Activated CD4-positive, alpha-beta T cell treated with anti-CD3 and anti-CD28 coated beads, Interleukin-2, amount 50 U/mL, for 24 hours (primary cell): Measurements from ENCODE around the gene PTPRN2.

Experiments used
- DNase-seq, 2 donors: peaks; one replicate each; pipeline ENCODE4 v3.0.0-alpha.2; 2020; ENCODE audit warnings: low read depth in 1 of 2, low spot score in 1 of 2

The PTPRN2 gene

DNA sequence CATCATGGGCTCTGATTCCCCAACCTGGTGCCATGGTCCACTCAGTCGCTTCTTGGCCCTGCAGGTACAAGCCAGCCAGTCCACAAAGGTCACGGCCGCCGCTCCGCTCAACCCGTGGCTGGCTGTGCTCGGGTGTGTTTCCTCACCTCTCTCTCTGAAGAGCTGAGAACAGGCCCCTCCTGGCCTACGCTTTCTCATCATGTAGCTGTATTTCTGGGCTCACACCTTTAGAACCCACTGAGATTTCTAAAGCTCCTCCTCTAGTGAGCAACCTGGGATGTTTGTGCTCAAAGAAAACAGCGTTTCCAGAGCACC, 30.2 kb downstream of the PTPRN2 start:
- DNase-seq = no peak

DNA sequence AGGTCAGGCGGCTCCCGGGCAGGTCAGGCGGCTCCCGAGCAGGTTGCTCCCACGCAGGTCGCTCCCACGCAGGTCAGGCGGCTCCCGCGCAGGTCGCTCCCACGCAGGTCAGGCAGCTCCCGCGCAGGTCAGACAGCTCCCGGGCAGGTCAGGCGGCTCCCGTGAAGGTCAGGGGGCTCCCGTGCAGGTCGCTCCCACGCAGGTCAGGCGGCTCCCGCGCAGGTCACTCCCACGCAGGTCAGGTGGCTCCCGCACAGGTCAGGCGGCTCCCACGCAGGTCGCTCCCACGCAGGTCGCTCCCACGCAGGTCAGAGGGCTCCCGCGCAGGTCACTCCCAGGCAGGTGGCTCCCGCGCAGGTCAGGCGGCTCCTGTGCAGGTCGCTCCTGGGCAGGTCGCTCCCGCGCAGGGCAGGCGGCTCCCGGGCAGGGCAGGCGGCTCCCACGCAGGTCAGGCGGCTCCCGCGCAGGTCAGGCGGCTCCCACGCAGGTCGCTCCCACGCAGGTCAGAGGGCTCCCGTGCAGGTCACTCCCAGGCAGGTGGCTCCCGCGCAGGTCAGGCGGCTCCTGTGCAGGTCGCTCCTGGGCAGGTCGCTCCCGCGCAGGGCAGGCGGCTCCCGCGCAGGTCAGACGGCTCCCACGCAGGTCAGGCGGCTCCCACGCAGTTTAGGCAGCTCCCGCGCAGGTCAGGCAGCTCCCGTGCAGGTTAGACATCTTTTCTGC, 30.7 kb downstream of the PTPRN2 start:
- no peak for DNase-seq

DNA sequence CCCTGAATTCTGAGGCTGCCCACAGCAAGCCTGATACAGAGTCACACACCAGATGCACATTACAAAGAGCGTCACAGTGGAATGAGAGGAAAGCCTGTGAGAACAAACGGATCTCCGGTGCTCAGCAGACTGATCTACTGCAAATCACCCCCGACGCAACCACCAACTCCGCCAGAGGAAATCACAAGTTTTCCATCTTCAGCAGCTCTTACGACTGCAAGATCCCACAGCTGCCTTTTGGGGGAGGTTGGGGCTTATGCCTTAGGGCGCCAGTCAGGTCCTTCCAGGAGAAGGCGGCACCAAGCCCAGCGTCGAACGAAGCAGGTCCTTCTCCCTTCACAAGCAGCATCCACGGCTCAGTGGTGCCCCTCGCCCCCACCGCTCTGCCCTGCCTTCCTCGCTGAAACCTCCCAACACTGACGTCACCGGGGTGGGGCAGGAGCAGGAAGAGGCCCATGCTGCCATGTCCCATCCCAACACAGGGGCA, 32.5 kb downstream of the PTPRN2 start:
- no peak for DNase-seq

- no peak for DNase-seq
These were observed 36.7 kb downstream of the PTPRN2 start for GRCh38 chr7:158550886-158551452.

DNA sequence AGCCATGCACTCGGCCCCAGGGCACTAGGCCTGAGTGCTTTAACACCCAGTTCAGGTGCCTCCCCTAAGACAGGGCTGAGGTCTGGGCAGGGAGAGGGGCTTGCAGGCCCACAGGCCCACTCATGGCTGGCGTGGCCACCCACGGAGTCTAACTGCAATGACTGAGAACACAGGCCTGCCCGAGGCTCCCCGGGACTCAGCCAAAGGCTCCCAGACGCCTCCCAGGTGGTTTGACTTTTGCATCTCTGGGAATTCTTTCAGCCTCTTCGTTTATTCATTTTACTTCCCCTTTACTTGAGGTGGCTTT, 37.3 kb downstream of the PTPRN2 start:
- DNase-seq = no peak

DNA sequence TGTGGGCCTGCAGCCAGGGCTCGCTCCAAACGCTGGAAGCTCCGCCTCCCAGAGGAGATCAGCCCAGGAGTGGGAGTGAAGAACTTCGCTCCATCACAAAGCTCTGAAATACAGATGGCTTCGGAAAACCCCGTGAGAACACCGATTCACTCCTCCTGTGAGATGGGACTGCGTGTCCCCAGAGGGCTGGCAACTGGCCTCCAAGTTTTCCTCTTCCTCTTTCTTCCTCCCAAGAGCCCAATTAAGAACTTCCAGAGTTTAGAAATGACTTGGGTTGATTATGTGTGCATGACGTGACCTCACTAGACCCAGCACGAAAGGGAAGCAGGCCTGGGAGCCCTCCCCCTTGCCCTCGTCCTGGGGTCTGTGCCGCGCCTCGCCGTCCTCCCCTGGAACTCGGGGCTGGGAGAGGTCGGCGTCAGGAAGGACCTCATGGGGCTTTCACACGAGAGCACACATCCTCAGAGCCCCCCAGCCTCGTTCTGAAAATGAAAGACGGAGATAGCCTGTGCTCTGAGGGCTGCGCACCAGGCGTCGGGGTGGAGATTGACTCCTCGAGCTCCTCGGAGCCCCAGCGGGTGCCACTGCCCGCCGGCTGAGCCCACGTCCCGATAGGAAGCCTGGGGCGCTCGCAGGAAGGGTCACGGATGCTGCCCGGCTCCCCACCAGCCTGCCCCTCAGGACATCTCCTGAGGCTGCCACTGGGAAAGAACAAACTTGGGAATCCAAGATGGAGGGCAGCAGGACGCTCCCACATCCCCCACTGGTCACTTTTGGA, 37.8 kb downstream of the PTPRN2 start:
- no peak for DNase-seq

DNA sequence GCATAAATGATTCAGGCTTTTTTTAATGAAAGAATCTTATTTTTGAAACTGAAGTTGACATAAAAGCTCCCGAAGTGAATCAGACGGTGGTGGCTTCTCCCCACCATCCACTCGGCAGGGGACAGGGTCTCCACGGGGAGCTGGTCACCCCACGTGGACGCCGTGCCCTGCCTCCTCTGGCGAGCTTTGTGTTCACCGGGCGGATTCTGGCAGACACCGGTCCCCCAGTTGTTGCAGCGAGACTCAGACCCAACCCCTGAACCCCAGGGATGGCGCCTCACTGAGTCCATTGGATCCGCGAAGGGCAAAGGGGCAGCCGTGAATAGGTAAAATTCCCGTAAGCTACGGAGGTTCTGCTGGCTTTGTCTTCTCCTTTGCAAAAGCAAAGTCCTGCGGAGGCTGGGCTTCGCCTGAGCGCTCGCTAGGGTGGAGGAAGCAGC, 38.4 kb downstream of the PTPRN2 start:
- DNase-seq = no peak

DNA sequence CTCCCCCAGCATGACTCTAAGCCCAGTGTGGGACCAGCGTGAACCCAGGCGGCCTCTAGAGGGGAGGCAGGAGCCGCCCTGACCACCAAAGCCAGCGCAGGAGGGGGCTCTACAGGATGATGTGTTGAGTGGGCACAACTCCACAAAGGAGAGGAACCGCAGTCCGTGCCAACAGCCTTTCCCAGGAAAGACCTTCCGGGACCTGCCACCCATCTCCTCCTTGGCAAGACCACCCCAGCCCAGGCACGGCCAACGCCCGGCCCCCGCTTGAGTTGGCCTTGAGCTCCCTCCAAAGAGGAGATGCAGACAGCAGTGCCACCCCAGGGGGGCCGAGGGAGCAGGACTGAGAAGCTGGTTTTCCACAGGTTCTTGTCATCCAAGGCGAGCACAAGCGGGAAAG, 38.9 kb downstream of the PTPRN2 start:
- no peak for DNase-seq

- DNase-seq = no peak
These were observed 39.8 kb downstream of the PTPRN2 start for GRCh38 chr7:158547817-158548216.

DNA sequence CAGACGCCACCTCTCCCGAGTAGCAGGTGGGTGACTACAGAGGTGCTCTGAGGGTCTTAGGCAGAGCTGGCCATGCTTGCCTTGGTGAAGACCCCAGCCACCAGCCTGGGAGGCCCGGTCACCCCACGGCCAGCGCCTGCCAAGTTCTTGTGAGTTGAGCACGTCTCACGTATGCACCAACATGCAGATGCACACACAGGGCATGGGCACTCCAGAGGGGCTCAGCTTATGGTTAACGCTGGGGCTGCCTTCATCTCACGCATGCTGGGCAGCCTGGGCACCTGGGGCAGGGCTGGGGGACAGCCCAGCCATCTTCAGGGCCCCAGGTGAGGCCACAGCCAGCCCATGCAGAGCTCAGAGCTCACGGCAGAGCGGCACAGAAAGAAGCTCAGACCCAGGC, 41.0 kb downstream of the PTPRN2 start:
- no peak for DNase-seq

- no peak for DNase-seq
These were observed 41.4 kb downstream of the PTPRN2 start for GRCh38 chr7:158546214-158546613.

DNA sequence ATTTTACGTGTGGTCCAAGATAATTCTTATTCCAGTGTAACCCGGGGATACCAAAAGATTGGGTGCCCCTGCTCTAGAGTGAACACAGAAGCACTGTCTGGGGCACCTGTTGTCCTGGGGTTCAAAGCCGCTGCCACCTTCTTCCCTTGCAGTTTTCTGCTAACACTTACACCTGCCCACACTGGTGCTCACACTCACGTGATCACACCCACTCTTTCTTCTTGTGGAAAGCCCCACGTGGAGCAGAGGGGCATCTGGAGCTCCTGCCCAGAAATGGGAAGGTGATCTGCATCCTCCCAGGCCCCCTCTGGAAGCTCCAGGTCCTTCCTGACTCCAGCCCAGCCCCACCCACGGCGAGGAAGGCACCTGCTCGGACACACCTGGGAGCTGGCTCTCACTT, 42.9 kb downstream of the PTPRN2 start:
- no peak for DNase-seq

- no peak for DNase-seq
These were observed 43.8 kb downstream of the PTPRN2 start for GRCh38 chr7:158543840-158544239.

GRCh38 chr7:158542651-158543566, 44.7 kb downstream of the PTPRN2 start:
- no peak for DNase-seq

DNA sequence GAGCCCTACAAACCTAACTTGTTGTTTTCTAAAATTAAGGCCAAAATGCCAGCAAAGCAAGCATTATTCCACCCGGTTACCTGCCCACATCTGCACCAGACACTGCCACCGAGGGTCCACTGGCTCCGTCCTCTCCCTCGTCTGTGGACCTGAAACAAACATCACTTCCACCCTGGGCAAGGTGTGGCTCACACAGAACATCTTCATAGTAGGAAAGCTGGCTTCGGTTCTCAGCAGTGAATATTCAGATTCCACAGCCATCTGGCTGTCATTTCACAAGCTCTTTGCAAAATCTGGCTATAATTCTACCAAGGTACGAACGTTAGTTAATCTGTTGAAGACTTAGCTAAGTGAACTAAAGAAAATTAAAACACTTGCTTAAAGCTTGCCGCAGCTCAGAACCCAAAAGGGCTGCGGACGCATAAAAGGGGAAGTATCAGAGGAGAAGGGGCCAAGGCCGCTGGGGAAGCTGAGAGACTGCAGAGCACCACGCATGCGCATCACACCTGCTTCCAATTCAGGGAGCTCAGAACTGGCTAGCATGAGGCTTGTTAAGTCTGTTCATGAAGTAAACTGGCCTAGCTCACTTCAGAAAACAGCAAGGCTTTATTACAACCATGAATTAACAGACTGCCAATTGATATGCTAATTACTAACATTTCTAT, 46.1 kb downstream of the PTPRN2 start:
- no peak for DNase-seq

DNA sequence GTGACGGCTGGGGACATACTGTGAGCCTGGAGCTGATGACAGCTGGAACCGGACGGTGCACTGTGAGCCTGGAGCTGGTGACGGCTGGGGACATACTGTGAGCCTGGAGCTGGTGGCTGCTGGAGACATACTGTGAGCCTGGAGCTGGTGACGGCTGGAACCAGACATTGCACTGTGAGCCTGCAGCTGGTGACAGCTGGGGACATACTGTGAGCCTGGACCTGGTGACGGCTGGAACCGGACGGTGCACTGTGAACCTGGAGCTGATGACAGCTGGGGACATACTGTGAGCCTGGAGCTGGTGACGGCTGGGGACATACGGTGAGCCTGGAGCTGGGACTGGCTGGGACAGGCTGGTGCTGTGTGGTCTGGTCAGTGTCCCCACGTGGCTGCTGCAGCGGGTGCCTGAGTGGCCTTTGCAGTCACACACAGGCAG, 47.9 kb downstream of the PTPRN2 start:
- DNase-seq = no peak

DNA sequence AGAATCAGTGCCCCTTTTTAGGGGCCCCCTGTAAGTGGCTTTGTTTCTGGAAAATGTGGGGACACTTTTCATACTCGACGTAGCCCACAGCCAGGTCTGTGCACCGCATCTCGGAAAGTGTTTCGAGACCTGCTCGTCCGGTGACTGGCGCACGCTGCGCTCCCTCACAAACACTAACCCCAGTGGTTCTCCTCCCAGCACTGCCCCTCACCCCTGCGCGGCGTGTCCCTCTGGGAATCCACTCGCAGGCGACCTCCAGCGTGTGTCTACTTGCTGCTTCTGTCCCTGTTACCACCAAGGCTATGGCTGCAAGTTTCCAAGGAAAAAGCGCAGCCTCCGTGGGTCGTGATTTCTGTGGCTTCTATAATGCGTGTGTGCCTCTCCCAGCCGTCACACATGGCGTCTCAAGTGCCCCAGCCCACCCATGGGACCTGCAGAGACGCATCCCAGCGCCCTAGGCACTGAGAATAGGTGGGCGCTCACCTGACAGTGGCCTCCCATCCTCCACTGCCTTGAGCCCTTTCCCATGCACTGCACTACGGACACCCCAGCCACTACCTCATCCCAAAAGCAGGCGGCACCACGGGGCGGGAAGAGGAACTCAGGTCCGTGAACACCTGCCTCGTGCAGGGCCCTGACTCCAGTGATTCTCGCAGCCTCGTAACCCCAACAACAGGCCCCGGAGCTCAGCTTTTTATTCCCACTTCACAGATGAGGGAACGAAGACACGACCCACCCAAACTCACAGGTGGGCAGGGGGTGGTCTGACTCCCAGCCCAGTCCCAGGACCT, 49.3 kb downstream of the PTPRN2 start:
- DNase-seq = no peak

DNA sequence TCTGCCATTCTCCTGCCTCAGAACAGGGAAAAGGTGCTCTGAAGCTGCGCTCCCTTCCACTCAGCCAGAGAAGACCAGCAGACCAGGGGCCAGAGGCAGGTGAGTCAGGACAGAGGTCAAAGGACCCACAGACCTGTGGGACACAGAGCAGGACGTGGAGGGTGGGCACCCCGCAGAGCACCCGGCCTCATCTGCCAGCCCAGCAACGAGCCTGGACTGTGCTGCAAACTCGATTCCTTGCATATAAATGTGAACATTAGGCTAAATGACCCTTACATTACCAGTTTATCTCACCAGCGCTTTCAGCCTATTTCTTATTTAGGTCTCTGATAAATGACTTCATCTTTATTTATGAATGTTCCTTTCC, 50.1 kb downstream of the PTPRN2 start:
- DNase-seq = no peak

DNA sequence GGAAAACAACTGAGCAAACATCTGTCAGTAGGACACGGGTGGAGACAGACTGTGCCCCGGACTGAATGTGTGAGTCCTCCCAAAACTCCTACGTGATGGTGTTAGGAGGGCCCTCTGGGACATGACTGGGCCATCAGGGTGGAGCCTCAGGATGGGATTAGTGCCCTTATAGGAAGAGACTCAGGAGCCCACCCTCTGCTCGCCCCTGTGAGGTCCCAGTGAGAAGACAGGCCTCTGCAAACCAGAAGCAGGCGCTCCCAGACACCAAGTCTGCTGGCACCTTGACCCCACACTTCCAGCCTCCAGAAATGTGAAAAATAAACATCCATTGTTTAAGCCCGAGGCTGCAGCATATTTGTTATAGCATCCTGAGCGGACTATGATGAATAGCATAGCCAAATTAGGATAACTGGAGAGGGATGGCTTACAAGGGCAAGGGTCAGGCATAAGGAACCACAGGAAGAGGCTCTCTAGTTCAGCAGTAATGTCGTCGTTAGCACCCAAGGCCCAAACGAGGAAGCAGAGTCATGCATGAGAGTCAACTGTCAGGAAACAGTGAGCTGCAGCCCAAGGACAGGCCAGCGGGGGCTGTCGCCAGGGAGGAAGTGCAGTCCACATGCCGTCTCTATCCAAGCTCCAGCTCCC, 50.6 kb downstream of the PTPRN2 start:
- no peak for DNase-seq

DNA sequence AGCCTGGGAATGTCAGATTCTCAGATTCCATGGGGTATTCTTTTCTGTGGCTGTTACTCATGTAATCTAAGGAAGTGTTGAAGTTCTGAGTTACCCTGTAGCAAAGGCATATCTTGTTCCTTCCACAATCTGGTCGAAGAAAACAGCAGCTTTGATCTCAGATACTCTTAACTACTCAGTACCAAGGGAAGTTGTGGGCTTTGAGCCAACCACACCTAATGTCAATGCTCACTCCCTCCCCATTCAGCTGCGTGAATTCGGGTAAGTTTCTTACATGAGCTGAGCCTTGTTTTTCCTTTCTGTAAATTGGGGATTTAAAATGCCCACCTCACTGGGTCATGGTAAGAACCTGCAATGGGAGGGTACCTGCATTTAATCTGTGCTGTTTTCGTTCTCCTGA, 52.5 kb downstream of the PTPRN2 start:
- DNase-seq = no peak
